Adipocyte (in vitro differentiated cells): ENCODE measurements around the gene PARP4.
"Not testable (repeated sequence)": the region's sequence is repeated elsewhere in the genome, so short reads cannot be mapped to it uniquely, and the experiment has no call there.

Experiments
- DNase-seq: peaks from one replicate; pipeline ENCODE4 v3.0.0-alpha.2; 2015; ENCODE audit warnings: low read depth
- H3K27me3 ChIP-seq: replicated peaks from 2 replicates; pipeline ENCODE4 v1.7.0; 2013; ENCODE audit warnings: mild to moderate bottlenecking, low read length, moderate library complexity; ENCODE audit not compliant: control insufficient read depth, insufficient read depth
- H3K36me3 ChIP-seq: 2 replicates; pipeline ENCODE4 v1.7.0; 2013; ENCODE audit warnings: low read length, mild to moderate bottlenecking, moderate library complexity; ENCODE audit not compliant: control insufficient read depth, insufficient read depth, severe bottlenecking
- H3K4me1 ChIP-seq: 2 replicates; pipeline ENCODE4 v1.7.0; 2013; ENCODE audit warnings: mild to moderate bottlenecking, low read length, moderate library complexity; ENCODE audit not compliant: control insufficient read depth, insufficient read depth
- H3K4me3 ChIP-seq: 2 replicates; pipeline ENCODE4 v1.7.0; 2013; ENCODE audit warnings: mild to moderate bottlenecking, low read length, moderate library complexity
- H3K9ac ChIP-seq: 2 replicates; pipeline ENCODE4 v1.7.0; 2013; ENCODE audit warnings: mild to moderate bottlenecking, low read length, moderate library complexity
- H3K9me3 ChIP-seq: 2 replicates; pipeline ENCODE4 v1.7.0; 2013; ENCODE audit warnings: mild to moderate bottlenecking, low read length, moderate library complexity; ENCODE audit not compliant: control insufficient read depth

The PARP4 gene

DNA sequence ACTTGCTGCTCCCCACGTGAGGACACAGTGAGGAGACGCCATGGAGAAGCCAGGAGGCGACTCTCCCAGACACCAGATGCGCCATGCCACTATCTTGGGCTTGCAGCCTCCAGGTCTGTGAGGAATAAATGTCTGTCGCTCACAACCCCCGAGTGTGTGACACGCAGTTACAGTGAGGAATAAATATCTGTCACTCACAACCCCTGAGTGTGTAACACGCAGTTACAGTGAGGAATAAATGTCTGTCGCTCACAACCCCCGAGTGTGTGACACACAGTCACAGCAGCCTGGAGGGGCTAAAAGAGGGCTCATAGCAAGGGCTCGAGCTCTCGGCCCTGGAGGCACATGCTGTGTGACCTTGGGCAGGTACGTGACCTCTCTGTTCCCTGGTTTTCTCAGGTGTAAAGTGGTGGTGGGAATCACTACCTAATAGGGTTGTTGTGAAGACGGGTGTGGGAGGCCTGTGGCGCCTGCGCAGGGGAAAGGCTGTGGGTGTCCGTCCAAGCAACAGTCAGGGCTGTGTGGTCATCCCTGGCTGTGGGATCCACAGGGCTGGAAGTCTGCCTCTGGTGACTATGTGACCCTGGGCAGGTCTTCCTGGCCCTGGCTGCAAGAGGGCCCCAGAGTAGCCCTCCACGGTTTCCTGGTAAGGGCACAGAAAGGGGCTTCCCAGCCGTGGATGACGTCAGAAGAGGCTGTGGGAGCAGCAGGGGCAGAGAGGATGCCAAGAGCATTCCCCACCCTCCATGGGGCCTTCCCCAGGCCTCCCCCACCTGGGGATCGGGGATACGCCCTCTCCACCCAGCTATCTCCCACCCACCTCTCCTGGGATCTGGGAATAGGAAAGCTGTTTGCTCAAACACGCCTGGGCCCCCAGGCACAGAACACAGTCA, 125.5 kb downstream of the PARP4 start:
- Histone ChIP-seq H3K9me3 (no peaks in the 10 kb centered on the region), H3K9ac (no peak overlapping the region), H3K4me1 (peaks cover 3% of the 10 kb centered on the region), H3K27me3 (peaks cover 24% of the 10 kb centered on the region), H3K4me3 (no peak overlapping the region), H3K36me3 (no peaks in the 10 kb centered on the region)
- no peak for DNase-seq

GRCh38 chr13:24385902-24386301, 126.7 kb downstream of the PARP4 start:
- Histone ChIP-seq H3K27me3 (peaks cover 24% of the 10 kb centered on the region), H3K4me1 (peaks cover 10% of the 10 kb centered on the region), H3K9me3 (no peaks in the 10 kb centered on the region), H3K4me3 (no peak overlapping the region), H3K36me3 (no peaks in the 10 kb centered on the region), H3K9ac (no peak overlapping the region)
- DNase-seq, result no peak

DNA sequence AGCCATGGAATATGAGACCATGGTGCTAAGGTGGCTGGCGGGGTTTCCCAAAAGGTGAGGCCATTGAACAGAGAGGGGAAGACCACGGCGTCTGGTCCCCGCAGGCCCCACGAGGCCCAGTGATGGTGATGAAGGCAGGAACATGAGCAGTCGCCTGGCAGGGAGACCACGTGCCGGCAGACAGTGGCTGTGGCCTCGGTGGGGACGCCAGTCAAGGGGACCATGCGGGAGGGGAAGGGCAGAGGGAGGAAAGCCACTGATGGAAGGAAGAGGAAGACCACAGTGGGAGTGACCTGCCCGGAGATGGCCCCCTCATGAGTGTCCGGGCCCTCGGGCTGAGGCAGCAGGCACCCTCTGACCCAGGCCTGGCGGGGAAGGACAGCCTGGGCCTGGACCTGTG, 127.6 kb downstream of the PARP4 start:
- Histone ChIP-seq H3K4me1 (peaks cover 10% of the 10 kb centered on the region), H3K27me3 (peaks cover 21% of the 10 kb centered on the region)
- not testable (repeated sequence) for H3K4me3 ChIP-seq, H3K9me3 ChIP-seq, DNase-seq, H3K9ac ChIP-seq, H3K36me3 ChIP-seq

DNA sequence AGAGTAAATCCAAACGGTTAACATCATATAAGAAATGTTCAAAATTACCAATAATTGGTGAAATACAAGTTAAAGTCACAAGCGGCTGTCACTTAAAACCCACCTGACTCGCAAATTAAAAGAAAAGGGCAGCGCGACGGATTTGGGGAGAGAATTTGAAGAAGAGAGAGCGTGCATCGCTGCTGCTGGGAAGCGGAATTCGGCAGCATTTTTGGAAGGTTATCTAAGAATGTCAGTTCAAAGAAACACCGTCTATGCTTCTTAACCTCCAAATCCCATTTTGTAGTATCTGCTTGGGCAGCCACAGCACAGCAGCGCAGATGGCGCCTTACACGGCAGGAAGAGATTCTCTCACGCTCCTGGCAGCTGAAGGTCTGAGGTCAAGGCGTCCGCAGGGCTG, 128.5 kb downstream of the PARP4 start:
- H3K27me3 ChIP-seq, result peaks cover 13% of the 10 kb centered on the region
- not testable (repeated sequence) for H3K4me3 ChIP-seq, H3K9me3 ChIP-seq, H3K9ac ChIP-seq, DNase-seq, H3K36me3 ChIP-seq
- peaks cover 10% of the 10 kb centered on the region for H3K4me1 ChIP-seq

GRCh38 chr13:24381541-24382265, 130.9 kb downstream of the PARP4 start:
- no peaks in the 10 kb centered on the region for H3K36me3 ChIP-seq
- peaks cover 3% of the 10 kb centered on the region for H3K27me3 ChIP-seq
- no peak for DNase-seq
- H3K9ac ChIP-seq, result no peak overlapping the region
- no peak overlapping the region for H3K4me3 ChIP-seq
- H3K4me1 ChIP-seq, result peaks cover 10% of the 10 kb centered on the region
- no peaks in the 10 kb centered on the region for H3K9me3 ChIP-seq

DNA sequence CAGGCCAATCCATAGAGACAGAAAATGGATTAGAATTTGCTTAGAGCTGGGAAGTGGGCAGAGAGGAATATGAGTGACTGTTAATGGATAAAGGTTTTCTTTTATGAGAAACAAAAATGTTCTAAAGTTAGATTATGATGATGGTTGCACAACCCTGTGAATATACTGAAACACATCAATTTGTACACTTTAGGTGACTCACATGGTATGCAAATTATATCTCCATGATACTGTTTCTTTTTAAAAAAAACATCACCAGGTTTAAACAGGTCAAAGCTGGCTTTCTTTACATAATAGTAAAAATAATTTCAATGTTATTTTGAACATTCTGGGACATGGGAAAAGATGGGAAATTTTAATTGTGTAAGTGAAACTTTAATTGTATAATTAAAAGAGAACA, 131.7 kb downstream of the PARP4 start:
- not testable (repeated sequence) for H3K36me3 ChIP-seq, H3K4me3 ChIP-seq, DNase-seq, H3K27me3 ChIP-seq, H3K9ac ChIP-seq, H3K9me3 ChIP-seq
- H3K4me1 ChIP-seq, result peaks cover 10% of the 10 kb centered on the region

- H3K4me3 ChIP-seq, DNase-seq, H3K36me3 ChIP-seq, H3K9ac ChIP-seq, H3K9me3 ChIP-seq, H3K27me3 ChIP-seq: not testable (repeated sequence)
- peaks cover 10% of the 10 kb centered on the region for H3K4me1 ChIP-seq
These were observed 132.4 kb downstream of the PARP4 start for GRCh38 chr13:24380227-24380626.

DNA sequence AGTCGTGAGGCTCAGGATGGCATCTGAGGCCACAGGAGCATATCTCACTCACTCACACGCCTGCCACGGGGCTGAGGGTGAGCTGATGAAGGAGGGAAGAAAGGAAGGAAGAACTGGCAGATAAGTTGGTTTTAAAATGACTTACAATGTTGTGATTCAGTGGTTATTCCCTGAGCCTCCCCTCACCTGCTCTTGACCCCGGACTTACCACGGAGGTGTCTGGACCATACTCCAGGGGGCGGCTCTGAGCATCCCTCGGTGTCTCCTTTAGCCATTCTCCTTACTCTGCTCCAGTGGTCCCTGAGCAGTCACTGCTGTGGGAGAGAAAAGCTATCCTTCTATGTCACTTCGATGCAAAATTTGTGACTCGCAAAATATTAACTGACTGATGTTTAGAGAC, 141.3 kb downstream of the PARP4 start:
- H3K9me3 ChIP-seq, H3K4me1 ChIP-seq, DNase-seq, H3K4me3 ChIP-seq, H3K9ac ChIP-seq, H3K36me3 ChIP-seq: not testable (repeated sequence)
- peaks cover 32% of the 10 kb centered on the region for H3K27me3 ChIP-seq
